B cell (primary cell): ENCODE results near the gene ISLR. TPM values are rescaled to one million over a fixed set of nuclear protein-coding genes. Genes with fewer than 3 reads are reported as not detected.
A peak's percentile ranks its signal among the peaks of the same experiment; 100 is the strongest.

Source experiments
- ATAC-seq: fragments of 200-7000 bp; cut with Tn5 transposase; one replicate; pipeline ENCODE4 v1.10.0; 2021; ENCODE audit warnings: low read depth, mild to moderate bottlenecking, moderate number of reproducible peaks, moderate library complexity
- CTCF ChIA-PET: fragments of 350-600 bp; sonication (Branson Sonifier 250); formaldehyde crosslinking; loops from one replicate; lab custom pipeline; 2021; ENCODE audit warnings: antibody characterized with exemption, inconsistent platforms; lab: Charles Lee
- POLR2A ChIA-PET: fragments of 350-600 bp; sonication (Branson Sonifier 250); formaldehyde crosslinking; loops from one replicate; lab custom pipeline; 2021; ENCODE audit warnings: antibody characterized with exemption; lab: Charles Lee
- DNase-seq: peaks from one replicate; pipeline ENCODE4 v3.0.0; 2013
- H2AFZ ChIP-seq: 2 replicates; pipeline ENCODE4 v1.6.1; 2012; ENCODE audit warnings: mild to moderate bottlenecking, low read depth, low read length; ENCODE audit not compliant: insufficient read depth, poor library complexity, severe bottlenecking
- H3K27ac ChIP-seq, 2 donors: 1 replicate in 1 of 2; 2 replicates in 1 of 2; pipeline ENCODE4 v1.5.1; 2012 to 2013; ENCODE audit warnings: low read length in 2 of 2, mild to moderate bottlenecking in 2 of 2, moderate library complexity in 1 of 2
- H3K27me3 ChIP-seq, 4 experiments: fragments of 200-600 bp in 1 of 4; sonication (generic) in 1 of 4; replicated peaks in 1 of 4; 1 replicate in 2 of 4; 2 replicates in 2 of 4; pipeline versions ENCODE4 v1.6.1 to v1.7.0; 2013 to 2016; ENCODE audit warnings: low read length in 3 of 4, mild to moderate bottlenecking in 2 of 4, mixed read lengths in 1 of 4, moderate library complexity in 1 of 4; ENCODE audit not compliant: insufficient read depth in 4 of 4, control insufficient read depth in 3 of 4; ENCODE audit errors: control extremely low read depth in 1 of 4
- H3K36me3 ChIP-seq, 2 experiments: replicated peaks in 1 of 2; 1 replicate in 1 of 2; 2 replicates in 1 of 2; pipeline versions ENCODE4 v1.6.1 to v1.7.1; 2013; ENCODE audit warnings: low read length in 1 of 2; ENCODE audit not compliant: insufficient read depth in 2 of 2, control insufficient read depth in 1 of 2; ENCODE audit errors: control extremely low read depth in 1 of 2, extremely low read depth in 1 of 2
- H3K4me1 ChIP-seq, 2 donors: fragments of 200-600 bp in 1 of 2; sonication (generic) in 1 of 2; 1 replicate in 1 of 2; 2 replicates in 1 of 2; pipeline versions ENCODE4 v1.5.1 to v1.6.1; 2013 to 2017; ENCODE audit warnings: low read length in 2 of 2; ENCODE audit not compliant: control insufficient read depth in 2 of 2, insufficient read depth in 2 of 2
- H3K4me2 ChIP-seq: replicated peaks from 2 replicates; pipeline ENCODE3; 2012; ENCODE audit warnings: mild to moderate bottlenecking, low read depth, low read length; ENCODE audit not compliant: poor library complexity, severe bottlenecking
- H3K4me3 ChIP-seq, 5 experiments: fragments of 200-600 bp in 1 of 5; sonication (generic) in 1 of 5; 1 replicate in 3 of 5; 2 replicates in 2 of 5; pipeline versions ENCODE4 v1.5.1 to v1.7.0; 2011 to 2016; ENCODE audit warnings: low read length in 4 of 5, mild to moderate bottlenecking in 4 of 5, low read depth in 2 of 5, control low read depth in 1 of 5, moderate library complexity in 1 of 5; ENCODE audit not compliant: insufficient read depth in 1 of 5; ENCODE audit errors: control extremely low read depth in 1 of 5, extremely low read depth in 1 of 5
- H3K79me2 ChIP-seq: fragments of 200-600 bp; sonication (generic); one replicate; pipeline ENCODE4 v1.6.0; 2016; ENCODE audit warnings: low read length; ENCODE audit not compliant: control insufficient read depth, insufficient read depth
- H3K9ac ChIP-seq: fragments of 200-600 bp; sonication (generic); 2 replicates; pipeline ENCODE4 v1.6.1; 2017; ENCODE audit warnings: mild to moderate bottlenecking, low read length, moderate library complexity
- H3K9me3 ChIP-seq, 3 donors: one replicate each; pipeline versions ENCODE4 v1.6.1 to v1.7.1; 2013; ENCODE audit warnings: low read length in 2 of 3; ENCODE audit not compliant: control insufficient read depth in 2 of 3, insufficient read depth in 1 of 3; ENCODE audit errors: control extremely low read depth in 1 of 3
- H4K20me1 ChIP-seq: 2 replicates; pipeline ENCODE4 v1.6.0; 2012; ENCODE audit warnings: mild to moderate bottlenecking, low read length; ENCODE audit not compliant: insufficient read depth, control insufficient read depth, poor library complexity, severe bottlenecking
- H3K27ac Mint-ChIP-seq: one replicate; pipeline ENCODE4 v1.8.0; 2021; ENCODE audit warnings: mixed read lengths
- H3K27me3 Mint-ChIP-seq: one replicate; pipeline ENCODE4 v1.8.0; 2021; ENCODE audit warnings: mixed read lengths
- H3K4me1 Mint-ChIP-seq: one replicate; pipeline ENCODE4 v1.8.0; 2021; ENCODE audit warnings: mixed read lengths
- H3K4me3 Mint-ChIP-seq: one replicate; pipeline ENCODE4 v1.8.0; 2021; ENCODE audit warnings: mixed read lengths
- H3K9me3 Mint-ChIP-seq: one replicate; pipeline ENCODE4 v1.8.0; 2022; ENCODE audit warnings: mixed read lengths; ENCODE audit not compliant: insufficient read depth
- CTCF ChIP-seq: fragments of 200-600 bp; IDR thresholded peaks from one replicate; pipeline ENCODE4 v1.8.0; 2022; ENCODE audit warnings: antibody characterized with exemption, mild to moderate bottlenecking
- EZH2 ChIP-seq: IDR thresholded peaks from 2 replicates; pipeline ENCODE4 v1.6.1; 2012; ENCODE audit warnings: borderline replicate concordance, low read depth, mild to moderate bottlenecking, moderate library complexity, low read length; ENCODE audit not compliant: insufficient read depth, poor library complexity, severe bottlenecking
- WGBS: methylation state at CpG from one replicate; pipeline ENCODE4 v1.1.5; 2013; ENCODE audit warnings: missing lambda C conversion rate; ENCODE audit not compliant: insufficient coverage; 5-methylcytosine and 5-hydroxymethylcytosine counted together
- intact Hi-C: fragments of 100-400 bp; cut with micrococcal nuclease; formaldehyde crosslinking; loops from one replicate; pipeline ENCODE4 v1.10.0; 2022
- polyA plus RNA-seq: library from polyadenylated mRNA; depleted of rRNA; stranded (reverse); fragments of >200 nt; gene quantifications from 2 replicates; pipeline ENCODE4 v1.2.3, GENCODE V29; 2012
- total RNA-seq, 2 donors: library from RNA; stranded (reverse); fragments of 120-200 nt in 1 of 2; gene quantifications; 1 replicate in 1 of 2; 2 replicates in 1 of 2; pipeline versions ENCODE4 v1.2.3 to v1.2.4, GENCODE V29; 2013 to 2022

The ISLR gene
- total and polyA plus RNA-seq, 2 donors (not counting 1 experiment from before 2014, with no cell fraction given) = not detected

- no peak overlapping the region for H3K4me3 ChIP-seq
- H3K9me3 Mint-ChIP-seq = no peaks in the 10 kb centered on the region
- no peak overlapping the region for H3K27ac ChIP-seq
- peaks cover 0 to 33% (median 16%) of the 10 kb centered on the region in 4 experiments for H3K27me3 ChIP-seq
- no peaks in the 10 kb centered on the region for H4K20me1 ChIP-seq
- ChIA-PET POLR2A (no interaction called here), CTCF (interaction anchor here (1.4 kb wide), 1 partner anchor 196 kb away, joined by 5 read pairs; no protein-coding TSS in a partner anchor)
- H3K36me3 ChIP-seq = no peaks in the 10 kb centered on the region
- no peak for DNase-seq
- H3K4me1 ChIP-seq = peaks cover 67 to 71% of the 10 kb centered on the region in 2 donors
- H2AFZ ChIP-seq = no peak overlapping the region
- no CpG with 5 or more reads among the region's 7 CpGs for WGBS
- peaks cover 0 to 19% (median 0%) of the 10 kb centered on the region in 3 donors for H3K9me3 ChIP-seq
- H3K4me3 Mint-ChIP-seq = no peak overlapping the region
- no peak overlapping the region for H3K9ac ChIP-seq
- no peak overlapping the region for H3K4me2 ChIP-seq
- no peak for TF ChIP-seq CTCF
- TF ChIP-seq EZH2 = no peak
- H3K27me3 Mint-ChIP-seq = peaks cover 21% of the 10 kb centered on the region
- H3K79me2 ChIP-seq = no peaks in the 10 kb centered on the region
- intact Hi-C loops = no loop called here
- H3K4me1 Mint-ChIP-seq = peaks cover 63% of the 10 kb centered on the region
- ATAC-seq = no peak
- H3K27ac Mint-ChIP-seq = no peak overlapping the region
These were observed 48.8 kb upstream of the ISLR start for GRCh38 chr15:74124759-74125158.

GRCh38 chr15:74127255-74127953, 46.1 kb upstream of the ISLR start:
- peak overlapping the region; percentile 60 for H2AFZ ChIP-seq
- WGBS = 8% methylated on average over 43 of the region's 44 CpGs
- ATAC-seq (peak; percentile 83), DNase-seq (peak; percentile 86)
- TF ChIP-seq EZH2 (no peak), CTCF (peak; percentile 98)
- peak overlapping the region; percentile 42 for H3K9ac ChIP-seq
- H3K79me2 ChIP-seq = no peaks in the 10 kb centered on the region
- no peaks in the 10 kb centered on the region for H4K20me1 ChIP-seq
- peak overlapping the region; percentile 79 for H3K4me2 ChIP-seq
- H3K4me3 ChIP-seq = peak overlapping the region in 3 of 5 experiments; percentile 30 to 50 (median 38)
- POLR2A ChIA-PET = interaction anchor here (0.6 kb wide), 1 partner anchor 272 kb away, joined by 3 read pairs; no protein-coding TSS in a partner anchor
- peaks cover 61% of the 10 kb centered on the region for H3K4me1 Mint-ChIP-seq
- CTCF ChIA-PET = interaction anchor here (1.0 to 1.9 kb wide), 5 partner anchors 15 to 195 kb away, joined by 3 to 6 read pairs (median 4); no protein-coding TSS in a partner anchor
- H3K27me3 Mint-ChIP-seq = peaks cover 47% of the 10 kb centered on the region
- peaks cover 0 to 59% (median 38%) of the 10 kb centered on the region in 4 experiments for H3K27me3 ChIP-seq
- H3K4me1 ChIP-seq = peaks cover 66 to 67% of the 10 kb centered on the region in 2 donors
- peak overlapping the region; percentile 41 for H3K27ac Mint-ChIP-seq
- no peaks in the 10 kb centered on the region for H3K36me3 ChIP-seq
- peak overlapping the region; percentile 78 for H3K4me3 Mint-ChIP-seq
- no peaks in the 10 kb centered on the region for H3K9me3 Mint-ChIP-seq
- intact Hi-C loops = loop anchor here (1.0 kb wide), 4 partner anchors 9 to 195 kb away; no protein-coding TSS in a partner anchor
- peaks cover 0 to 45% (median 3%) of the 10 kb centered on the region in 3 donors for H3K9me3 ChIP-seq
- no peak overlapping the region for H3K27ac ChIP-seq
